DOHH2 (cell line): ENCODE results near the gene RRP1.

ENCODE experiments used
- H3F3A ChIP-seq: fragments of 200-600 bp; sonication (generic), shearing (Covaris generic); 2 replicates; pipeline ENCODE4 v1.6.0; 2016; ENCODE audit warnings: antibody characterized with exemption, mild to moderate bottlenecking; ENCODE audit not compliant: control insufficient read depth, insufficient read depth
- H3K27ac ChIP-seq: fragments of 200-600 bp; sonication (generic); 2 replicates; pipeline ENCODE4 v1.5.1; 2014; ENCODE audit warnings: low read depth, mild to moderate bottlenecking, low read length, moderate library complexity
- H3K27me3 ChIP-seq: fragments of 200-600 bp; sonication (generic); 2 replicates; pipeline ENCODE4 v1.6.1; 2014; ENCODE audit warnings: mild to moderate bottlenecking, low read length, mixed read lengths; ENCODE audit not compliant: control insufficient read depth
- H3K36me3 ChIP-seq: fragments of 200-600 bp; sonication (generic); 2 replicates; pipeline ENCODE4 v1.6.1; 2014; ENCODE audit warnings: mild to moderate bottlenecking, low read length, moderate library complexity, mixed read lengths; ENCODE audit not compliant: control insufficient read depth
- H3K4me1 ChIP-seq: fragments of 200-600 bp; sonication (generic); 2 replicates; pipeline ENCODE4 v1.6.1; 2014; ENCODE audit warnings: mild to moderate bottlenecking, low read length, mixed read lengths; ENCODE audit not compliant: control insufficient read depth
- H3K4me2 ChIP-seq: fragments of 200-600 bp; sonication (generic); 2 replicates; pipeline ENCODE4 v1.6.0; 2014; ENCODE audit warnings: mild to moderate bottlenecking, low read length, moderate library complexity
- H3K4me3 ChIP-seq: fragments of 200-600 bp; sonication (generic); 2 replicates; pipeline ENCODE4 v1.5.1; 2014; ENCODE audit warnings: mild to moderate bottlenecking, low read length, mixed read lengths
- H3K79me2 ChIP-seq: fragments of 200-600 bp; sonication (generic); 2 replicates; pipeline ENCODE4 v1.6.1; 2014; ENCODE audit warnings: mild to moderate bottlenecking, low read length, mixed read lengths; ENCODE audit not compliant: control insufficient read depth
- H3K9me2 ChIP-seq: fragments of 200-600 bp; sonication (generic); replicated peaks from 2 replicates; pipeline ENCODE4 v1.6.1; 2014; ENCODE audit warnings: mild to moderate bottlenecking, low read length, mixed read lengths; ENCODE audit not compliant: control insufficient read depth
- H3K9me3 ChIP-seq: fragments of 200-600 bp; sonication (generic); 2 replicates; pipeline ENCODE4 v1.6.1; 2014; ENCODE audit warnings: antibody characterized with exemption, low read length, mixed read lengths; ENCODE audit not compliant: control insufficient read depth, insufficient read depth
- H4K20me1 ChIP-seq: fragments of 200-600 bp; sonication (generic); 2 replicates; pipeline ENCODE4 v1.6.0; 2014; ENCODE audit warnings: low read depth, mild to moderate bottlenecking, antibody characterized with exemption, low read length, moderate library complexity; ENCODE audit not compliant: control insufficient read depth, insufficient read depth
- EZH2phosphoT487 ChIP-seq: fragments of 200-600 bp; sonication (generic); IDR thresholded peaks from 2 replicates; pipeline ENCODE4 v1.6.1; 2017; ENCODE audit warnings: borderline replicate concordance, mild to moderate bottlenecking, antibody characterized with exemption, low read length, moderate library complexity, mixed read lengths
- TF ChIP-seq, protein P1 (sequence below): fragments of 200-600 bp; sonication (generic); IDR thresholded peaks from one replicate; pipeline ENCODE4 v1.5.1; 2014; ENCODE audit warnings: antibody characterized with exemption, mild to moderate bottlenecking, low read depth, low read length; ENCODE audit not compliant: poor library complexity, severe bottlenecking

The RRP1 gene

DNA sequence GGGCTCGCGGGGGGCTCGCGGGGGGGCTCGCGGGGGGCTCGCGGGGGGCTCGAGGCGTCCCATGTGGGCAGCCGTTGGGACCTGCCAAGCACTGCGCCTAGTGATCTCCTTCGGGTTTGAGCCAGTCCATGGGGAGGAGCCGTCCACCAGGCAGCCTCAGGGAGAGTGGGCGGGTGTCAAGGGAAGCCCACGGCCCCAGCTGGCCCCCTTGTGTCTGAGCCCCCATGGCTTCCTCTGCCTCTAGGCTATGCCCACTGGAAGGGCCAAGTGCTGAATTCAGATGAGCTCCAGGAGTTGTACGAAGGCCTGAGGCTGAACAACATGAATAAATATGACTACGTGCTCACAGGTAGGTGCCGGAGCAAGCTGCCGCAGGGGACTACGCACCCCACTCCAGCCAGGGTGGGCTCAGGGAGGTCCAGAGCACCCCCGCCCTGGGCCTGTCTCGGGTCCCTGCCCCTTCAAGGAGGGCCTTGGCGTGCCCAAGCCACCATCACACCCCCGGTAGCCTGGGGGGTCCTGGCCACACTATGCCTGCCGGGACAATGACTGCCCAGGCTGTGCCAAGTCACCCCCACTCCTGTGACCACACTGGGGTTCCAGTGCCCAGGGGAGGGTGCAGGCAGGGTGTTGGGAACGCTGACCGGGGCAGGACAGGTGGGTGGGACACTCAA lies 47.8 kb upstream of the RRP1 start:
- Histone ChIP-seq H3K27me3 (no peaks in the 10 kb centered on the region), H3K9me3 (no peaks in the 10 kb centered on the region), H3K9me2 (no peaks in the 10 kb centered on the region), H3K36me3 (peaks cover 11% of the 10 kb centered on the region), H3K4me2 (no peak overlapping the region), H3K79me2 (no peaks in the 10 kb centered on the region), H3K27ac (no peak overlapping the region), H4K20me1 (no peaks in the 10 kb centered on the region), H3K4me1 (no peaks in the 10 kb centered on the region), H3F3A (no peaks in the 10 kb centered on the region), H3K4me3 (no peak overlapping the region)
- TF ChIP-seq, protein P1, sequence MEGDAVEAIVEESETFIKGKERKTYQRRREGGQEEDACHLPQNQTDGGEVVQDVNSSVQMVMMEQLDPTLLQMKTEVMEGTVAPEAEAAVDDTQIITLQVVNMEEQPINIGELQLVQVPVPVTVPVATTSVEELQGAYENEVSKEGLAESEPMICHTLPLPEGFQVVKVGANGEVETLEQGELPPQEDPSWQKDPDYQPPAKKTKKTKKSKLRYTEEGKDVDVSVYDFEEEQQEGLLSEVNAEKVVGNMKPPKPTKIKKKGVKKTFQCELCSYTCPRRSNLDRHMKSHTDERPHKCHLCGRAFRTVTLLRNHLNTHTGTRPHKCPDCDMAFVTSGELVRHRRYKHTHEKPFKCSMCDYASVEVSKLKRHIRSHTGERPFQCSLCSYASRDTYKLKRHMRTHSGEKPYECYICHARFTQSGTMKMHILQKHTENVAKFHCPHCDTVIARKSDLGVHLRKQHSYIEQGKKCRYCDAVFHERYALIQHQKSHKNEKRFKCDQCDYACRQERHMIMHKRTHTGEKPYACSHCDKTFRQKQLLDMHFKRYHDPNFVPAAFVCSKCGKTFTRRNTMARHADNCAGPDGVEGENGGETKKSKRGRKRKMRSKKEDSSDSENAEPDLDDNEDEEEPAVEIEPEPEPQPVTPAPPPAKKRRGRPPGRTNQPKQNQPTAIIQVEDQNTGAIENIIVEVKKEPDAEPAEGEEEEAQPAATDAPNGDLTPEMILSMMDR: no peak
- TF ChIP-seq EZH2phosphoT487: no peak

DNA sequence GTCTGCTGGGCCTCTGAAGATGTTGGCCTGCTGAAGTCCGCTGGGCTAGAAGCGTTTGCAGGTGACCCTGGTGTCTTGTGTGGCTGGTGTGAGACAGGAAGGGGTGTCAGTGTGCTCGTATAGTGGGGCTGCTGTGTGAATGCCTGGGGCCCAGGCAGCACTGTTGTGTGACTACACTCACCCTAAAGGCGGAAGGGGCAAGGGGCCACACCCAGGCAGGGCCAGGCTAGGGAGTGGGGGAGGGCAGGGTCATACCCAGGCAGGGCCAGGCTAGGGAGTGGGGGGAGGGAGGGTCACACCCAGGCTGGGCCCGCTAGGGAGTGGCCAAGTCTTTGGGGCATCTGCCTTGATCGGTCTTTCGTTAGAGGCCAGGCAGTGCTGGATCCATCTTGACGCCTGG lies 45.4 kb upstream of the RRP1 start:
- H3K79me2 ChIP-seq: no peaks in the 10 kb centered on the region
- peaks cover 11% of the 10 kb centered on the region for H3K36me3 ChIP-seq
- no peak overlapping the region for H3K4me3 ChIP-seq
- H3K27me3 ChIP-seq: no peaks in the 10 kb centered on the region
- H3K27ac ChIP-seq: no peak overlapping the region
- H3F3A ChIP-seq: no peaks in the 10 kb centered on the region
- H4K20me1 ChIP-seq: no peaks in the 10 kb centered on the region
- no peak overlapping the region for H3K4me2 ChIP-seq
- no peaks in the 10 kb centered on the region for H3K9me2 ChIP-seq
- TF ChIP-seq, protein P1: no peak
- TF ChIP-seq EZH2phosphoT487: no peak
- no peaks in the 10 kb centered on the region for H3K4me1 ChIP-seq
- H3K9me3 ChIP-seq: no peaks in the 10 kb centered on the region

DNA sequence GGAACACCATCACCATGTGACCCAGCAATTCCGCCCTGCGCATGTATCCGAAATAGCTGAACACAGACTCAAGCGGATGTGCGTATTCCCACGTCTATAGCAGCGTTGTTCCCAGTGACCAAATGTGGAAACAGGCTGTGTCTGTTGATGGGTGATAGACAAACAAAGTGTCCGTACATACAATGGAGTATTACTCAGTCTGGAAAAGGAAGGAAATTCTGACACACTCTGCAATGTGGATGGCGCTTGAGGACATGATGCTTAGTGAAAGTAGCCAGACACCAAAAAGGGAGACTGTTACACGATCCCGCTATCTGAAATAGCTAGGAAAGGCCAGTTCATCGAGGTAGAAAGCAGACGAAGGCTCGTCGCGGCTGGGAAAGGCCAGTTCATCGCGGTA lies 44.7 kb upstream of the RRP1 start:
- Histone ChIP-seq H3K27me3 (no peaks in the 10 kb centered on the region), H4K20me1 (no peaks in the 10 kb centered on the region), H3K4me1 (no peaks in the 10 kb centered on the region), H3K9me2 (no peaks in the 10 kb centered on the region), H3K4me2 (no peak overlapping the region), H3K4me3 (no peak overlapping the region), H3K36me3 (peaks cover 11% of the 10 kb centered on the region), H3K9me3 (no peaks in the 10 kb centered on the region), H3K27ac (no peak overlapping the region), H3F3A (no peaks in the 10 kb centered on the region), H3K79me2 (no peaks in the 10 kb centered on the region)
- TF ChIP-seq EZH2phosphoT487: no peak
- TF ChIP-seq, protein P1: no peak
